ENCODE results near the gene AATF.

The AATF gene

DNA sequence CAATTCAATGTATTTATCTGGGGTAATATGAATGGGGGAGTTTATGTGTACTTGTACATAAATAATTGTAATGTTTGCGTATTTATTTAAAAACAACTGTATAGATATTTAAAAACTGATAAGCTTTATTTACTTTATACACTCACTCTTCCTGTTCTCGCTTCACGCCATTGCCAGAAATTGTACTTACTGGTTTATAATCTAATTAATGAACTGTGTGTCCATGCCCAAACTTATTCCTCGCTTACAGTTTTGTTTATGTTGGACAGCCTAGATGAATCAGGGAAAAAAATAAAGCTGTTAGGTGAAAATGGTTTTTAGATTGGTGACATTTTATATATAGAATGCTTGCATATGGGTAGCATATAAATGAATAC is 30.8 kb downstream of the AATF start:
- DNase-seq (ENCODE audit: low spot score), result no peak

- DNase-seq (ENCODE audit: low spot score), result no peak
These were observed 31.6 kb downstream of the AATF start for GRCh38 chr17:36980280-36980761.

DNA sequence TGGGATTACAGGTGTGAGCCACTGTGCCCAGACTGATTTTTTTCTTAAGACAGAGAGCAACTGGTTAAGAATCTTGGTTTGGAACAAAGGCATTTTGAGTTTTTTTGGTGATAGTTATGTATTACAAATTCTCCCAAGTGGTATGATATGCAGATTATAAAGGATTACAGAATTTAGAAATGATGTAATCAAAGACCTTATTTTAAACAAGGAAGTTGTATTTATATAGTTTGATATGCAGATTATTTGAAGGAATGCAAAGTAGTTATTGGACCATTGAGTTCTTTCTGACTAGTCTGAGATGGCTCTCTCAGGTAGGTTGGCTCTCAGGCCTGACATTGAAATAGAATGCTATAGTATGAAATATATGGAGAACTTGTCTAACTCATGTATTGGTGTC is 34.9 kb downstream of the AATF start:
- no peak for DNase-seq (ENCODE audit: low spot score)

DNA sequence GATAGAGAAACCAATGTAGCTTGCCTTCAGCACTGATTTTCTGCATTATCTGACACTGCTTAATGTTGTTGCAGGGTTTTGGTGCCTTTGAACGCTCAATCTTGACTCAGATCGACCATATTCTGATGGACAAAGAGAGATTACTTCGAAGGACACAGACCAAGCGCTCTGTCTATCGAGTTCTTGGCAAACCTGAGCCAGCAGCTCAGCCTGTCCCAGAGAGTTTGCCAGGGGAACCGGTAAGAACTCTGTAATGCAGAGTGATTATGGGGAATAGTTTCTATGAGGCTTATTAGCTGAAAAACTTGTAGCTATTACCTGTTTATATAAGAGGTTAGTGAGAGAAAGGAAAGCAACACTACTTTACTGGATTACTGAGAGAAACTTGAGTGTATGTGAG is 40.4 kb downstream of the AATF start:
- no peak for DNase-seq (ENCODE audit: low spot score)

DNA sequence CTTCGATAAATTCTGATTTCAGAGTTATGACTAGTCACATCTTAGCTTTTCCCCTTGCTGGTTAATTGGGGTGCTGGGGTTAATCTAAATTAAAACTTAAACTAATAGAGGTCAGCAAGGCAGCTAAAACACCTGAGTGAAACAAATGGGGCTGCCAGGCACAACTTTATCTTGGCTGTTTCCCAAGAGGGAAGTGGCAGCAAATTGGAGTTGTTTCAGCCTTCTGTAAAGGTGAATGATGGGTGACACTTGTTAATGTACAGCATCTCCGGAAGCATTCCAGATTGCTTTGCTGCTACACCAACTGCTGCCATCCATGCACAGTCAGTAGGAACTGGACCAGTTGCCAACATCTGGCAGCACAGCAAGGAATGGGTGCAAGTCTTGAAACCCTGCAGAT is 43.9 kb downstream of the AATF start:
- no peak for DNase-seq (ENCODE audit: low spot score)

DNA sequence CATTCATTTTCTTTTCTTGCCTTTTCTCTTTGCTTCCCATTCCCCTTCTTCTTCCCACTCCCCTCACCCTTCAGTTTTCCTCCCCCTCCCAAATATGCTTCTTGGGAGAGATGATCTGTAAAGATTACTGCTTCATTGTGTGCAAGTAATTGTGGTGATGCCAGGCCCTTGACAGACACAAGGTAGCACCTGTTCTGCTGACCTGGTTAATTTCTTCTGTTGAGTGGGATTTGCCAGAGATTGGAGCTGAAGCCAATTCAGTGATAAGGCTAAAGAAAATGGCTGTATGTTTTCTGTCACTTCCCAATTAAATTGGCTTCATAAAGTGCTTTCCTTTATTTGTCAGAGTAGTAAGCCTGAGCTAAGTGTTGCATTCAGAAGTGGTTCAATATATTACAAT is 44.5 kb downstream of the AATF start:
- no peak for DNase-seq (ENCODE audit: low spot score)

GRCh38 chr17:36994438-36994837 is 45.7 kb downstream of the AATF start:
- DNase-seq (ENCODE audit: low spot score), result no peak

- DNase-seq (ENCODE audit: low spot score), result no peak
These were observed 50.7 kb downstream of the AATF start for GRCh38 chr17:36999471-36999870.

DNA sequence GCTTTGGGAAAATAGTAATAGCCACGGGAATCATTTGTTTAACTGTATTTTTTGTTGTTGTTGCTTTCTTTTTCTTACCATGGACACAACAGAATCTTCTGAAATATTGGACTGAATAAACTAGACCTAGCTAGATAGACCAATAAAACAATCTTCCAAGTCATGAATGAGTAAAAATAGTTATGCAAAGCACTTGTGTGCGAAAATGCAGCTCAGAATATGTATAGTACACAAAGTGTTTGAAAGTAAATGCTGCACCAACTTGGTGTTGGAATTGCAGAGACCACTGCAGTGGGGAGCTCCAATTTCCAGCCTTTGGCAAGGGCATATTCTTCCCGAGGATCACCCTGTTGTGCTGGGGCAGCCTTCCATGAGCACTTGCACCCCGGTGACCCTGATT is 68.0 kb downstream of the AATF start:
- DNase-seq (ENCODE audit: low spot score), result no peak

DNA sequence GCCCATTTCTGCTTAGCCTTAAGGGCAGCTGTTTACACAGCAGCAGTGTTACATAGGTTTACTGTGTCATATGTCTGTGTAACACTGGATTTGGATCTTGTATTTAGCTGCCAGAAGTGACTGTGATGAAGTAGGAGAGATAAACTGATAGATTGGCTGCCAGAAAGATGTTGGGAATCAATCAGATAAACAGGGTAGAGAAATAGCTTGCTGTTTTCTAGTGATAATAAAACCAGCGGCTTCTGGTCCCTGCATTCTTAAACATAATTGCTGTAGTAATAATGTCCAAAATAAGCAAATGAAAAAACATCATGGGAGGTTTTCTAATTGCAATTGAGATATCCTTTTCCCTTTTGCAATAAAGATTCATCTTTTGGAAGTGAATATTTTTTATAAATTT is 68.7 kb downstream of the AATF start:
- DNase-seq (ENCODE audit: low spot score), result no peak

GRCh38 chr17:37019117-37019740 is 70.5 kb downstream of the AATF start:
- DNase-seq (ENCODE audit: low spot score), result no peak

DNA sequence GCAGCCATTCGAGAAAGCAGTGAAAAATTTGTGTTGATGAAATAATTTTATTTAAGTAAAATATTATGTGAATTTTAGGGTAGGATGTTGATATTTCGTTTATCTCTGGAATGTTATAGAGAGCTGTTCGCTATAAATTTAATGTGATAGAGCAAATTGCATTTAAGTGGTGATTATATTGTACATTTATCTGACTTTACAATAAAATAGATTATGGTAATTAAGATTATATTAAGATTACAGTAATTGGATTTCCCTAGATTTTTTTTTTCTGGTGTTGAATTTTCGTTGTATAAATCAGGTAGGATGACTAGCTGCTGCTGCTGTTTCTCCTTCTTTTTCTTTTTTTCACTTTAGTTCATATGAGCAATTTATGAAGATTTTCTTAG is 71.0 kb downstream of the AATF start:
- DNase-seq (ENCODE audit: low spot score), result no peak

GRCh38 chr17:37024181-37024637 is 75.5 kb downstream of the AATF start:
- no peak for DNase-seq (ENCODE audit: low spot score)

DNA sequence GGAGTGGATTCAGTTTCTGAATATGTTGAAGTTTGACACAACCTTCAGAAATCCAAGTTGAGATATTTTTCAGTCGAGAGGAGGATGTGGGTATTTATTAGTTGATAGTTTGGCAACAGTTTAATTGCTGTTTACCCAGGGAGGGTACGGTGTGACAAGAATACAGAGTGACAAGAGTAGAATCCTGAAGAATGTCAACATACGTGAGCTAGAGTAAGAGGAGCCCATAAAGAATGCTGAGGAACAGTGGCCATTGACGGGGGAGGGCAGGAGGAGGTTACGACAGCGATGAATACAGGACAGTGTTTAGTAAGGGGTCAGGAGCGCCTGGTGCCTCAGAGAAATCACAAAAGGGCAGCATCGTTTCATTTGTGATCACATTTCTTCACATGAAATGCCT is 76.5 kb downstream of the AATF start:
- DNase-seq (ENCODE audit: low spot score), result no peak

GRCh38 chr17:37025847-37026530 is 77.2 kb downstream of the AATF start:
- DNase-seq (ENCODE audit: low spot score), result no peak

GRCh38 chr17:37026531-37026869 is 77.7 kb downstream of the AATF start:
- DNase-seq (ENCODE audit: low spot score), result no peak

GRCh38 chr17:37028040-37028439 is 79.3 kb downstream of the AATF start:
- no peak for DNase-seq (ENCODE audit: low spot score)

DNA sequence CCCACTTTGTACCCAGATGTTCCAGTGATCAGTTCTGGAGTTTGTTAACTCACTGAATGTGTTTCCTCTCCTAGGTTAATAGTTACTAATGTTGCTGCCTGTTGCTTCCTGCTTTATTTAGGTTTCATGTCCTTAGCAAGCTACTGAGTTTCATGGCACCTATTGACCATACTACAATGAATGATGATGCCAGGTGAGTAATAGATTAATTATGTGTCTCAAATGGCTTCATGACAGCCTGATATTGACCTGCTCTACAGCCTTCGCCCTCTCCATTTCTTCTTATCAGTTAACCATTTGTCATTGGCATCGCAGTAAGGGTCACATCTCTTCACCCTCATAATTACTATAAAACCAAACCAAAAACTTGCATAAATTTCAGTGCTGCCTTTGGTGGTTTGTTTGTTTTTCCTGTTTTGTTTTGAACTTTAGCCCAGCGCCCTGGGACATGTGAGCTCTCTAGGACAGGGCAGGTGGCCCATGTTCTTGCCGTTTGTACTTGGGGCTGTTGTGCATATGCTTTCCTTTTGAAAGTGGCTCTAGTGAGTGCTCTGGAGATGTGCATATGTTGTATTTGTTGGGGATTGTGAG is 82.8 kb downstream of the AATF start:
- DNase-seq (ENCODE audit: low spot score), result no peak

DNA sequence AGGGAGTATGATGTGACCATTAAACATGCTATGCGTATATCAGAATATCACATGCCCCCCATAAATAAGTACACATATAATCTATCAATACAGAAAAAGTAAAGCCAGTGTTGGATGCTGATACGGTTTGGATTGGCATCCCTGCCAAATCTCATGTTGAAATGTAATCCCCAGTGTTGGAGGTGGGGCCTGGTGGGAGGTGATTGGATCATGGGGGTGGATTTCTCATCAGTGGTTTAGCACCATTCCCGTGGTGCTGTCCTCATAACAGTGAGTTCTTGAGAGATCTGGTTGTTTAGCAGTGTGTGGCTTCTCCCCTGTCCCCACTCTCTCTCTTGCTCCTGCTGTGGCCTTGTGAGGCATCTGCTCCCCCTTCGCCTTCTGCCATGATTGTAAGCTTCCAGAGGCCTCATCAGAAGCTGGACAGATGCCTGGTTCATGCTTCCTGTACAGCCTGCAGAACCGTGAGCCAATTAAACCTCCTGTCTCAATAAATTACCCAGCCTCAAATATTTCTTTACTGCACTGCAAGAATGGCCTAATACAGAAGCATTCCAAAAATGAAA is 88.9 kb downstream of the AATF start:
- no peak for DNase-seq (ENCODE audit: low spot score)

- DNase-seq (ENCODE audit: low spot score), result no peak
These were observed 90.5 kb downstream of the AATF start for GRCh38 chr17:37039269-37039668.

DNA sequence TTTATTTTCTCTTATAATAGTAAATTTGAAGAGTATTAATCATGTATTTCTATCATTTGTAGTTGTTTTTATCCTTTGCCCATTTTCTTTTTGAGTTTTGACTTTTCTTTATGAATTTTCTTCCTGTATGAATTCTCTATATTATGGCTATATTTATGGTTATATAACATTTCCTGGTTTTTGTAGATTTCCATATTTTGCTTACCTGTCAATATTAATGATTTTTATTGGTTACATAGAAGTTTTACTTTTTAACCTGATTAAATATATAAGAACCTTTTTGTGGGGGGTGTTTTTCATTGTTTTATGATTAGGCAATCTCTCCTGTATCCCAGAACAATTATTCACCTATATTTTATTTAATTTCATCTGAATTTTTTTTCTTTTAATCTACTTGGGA is 93.2 kb downstream of the AATF start:
- DNase-seq (ENCODE audit: low spot score), result no peak

- DNase-seq (ENCODE audit: low spot score), result no peak
These were observed 94.4 kb downstream of the AATF start for GRCh38 chr17:37043201-37043600.

GRCh38 chr17:37045351-37045922 is 96.7 kb downstream of the AATF start:
- DNase-seq (ENCODE audit: low spot score), result no peak

Data from putamen (tissue), 1 donor.